Mesenchymal stem cell (in vitro differentiated cells and primary cell): Measurements from ENCODE around the gene UBE2D1.

ENCODE experiments used
- DNase-seq: peaks from one replicate; pipeline ENCODE4 v3.0.0-alpha.2; 2013
- H2AFZ ChIP-seq: one replicate; pipeline ENCODE4 v1.6.1; 2013; ENCODE audit warnings: low read depth, mild to moderate bottlenecking, control low read depth, inconsistent platforms, low read length, moderate library complexity
- H2AK5ac ChIP-seq: 2 replicates; pipeline ENCODE4 v1.6.1; 2013; ENCODE audit warnings: low read length, moderate library complexity, mild to moderate bottlenecking, inconsistent platforms; ENCODE audit not compliant: severe bottlenecking
- H2BK120ac ChIP-seq: one replicate; pipeline ENCODE4 v1.6.1; 2013; ENCODE audit warnings: low read depth, mild to moderate bottlenecking, inconsistent platforms, low read length, moderate library complexity
- H2BK12ac ChIP-seq, 2 experiments: one replicate each; pipeline ENCODE4 v1.6.1; 2013; ENCODE audit warnings: inconsistent platforms in 2 of 2, low read length in 2 of 2, mild to moderate bottlenecking in 2 of 2, moderate library complexity in 2 of 2, control low read depth in 1 of 2
- H2BK15ac ChIP-seq: one replicate; pipeline ENCODE4 v1.6.1; 2013; ENCODE audit warnings: mild to moderate bottlenecking, low read depth, inconsistent platforms; ENCODE audit not compliant: poor library complexity, severe bottlenecking
- H2BK5ac ChIP-seq: 2 replicates; pipeline ENCODE4 v1.6.1; 2013; ENCODE audit warnings: low read depth, mild to moderate bottlenecking, low read length, control low read depth, inconsistent platforms; ENCODE audit not compliant: poor library complexity, severe bottlenecking
- H3K14ac ChIP-seq, 2 experiments: one replicate each; pipeline ENCODE4 v1.6.1; 2013; ENCODE audit warnings: inconsistent platforms in 2 of 2, low read length in 2 of 2, control low read depth in 1 of 2, mild to moderate bottlenecking in 1 of 2, moderate library complexity in 1 of 2
- H3K18ac ChIP-seq, 2 experiments: one replicate each; pipeline ENCODE4 v1.6.1; 2013; ENCODE audit warnings: inconsistent platforms in 2 of 2, low read length in 2 of 2, control low read depth in 1 of 2, low read depth in 1 of 2, mild to moderate bottlenecking in 1 of 2
- H3K23ac ChIP-seq, 2 experiments: one replicate each; pipeline ENCODE4 v1.6.1; 2013; ENCODE audit warnings: inconsistent platforms in 2 of 2, low read length in 2 of 2, mild to moderate bottlenecking in 2 of 2, moderate library complexity in 2 of 2, control low read depth in 1 of 2
- H3K27ac ChIP-seq: 2 replicates; pipeline ENCODE4 v1.5.1; 2013; ENCODE audit warnings: mild to moderate bottlenecking, moderate library complexity, low read length, control low read depth, inconsistent platforms; ENCODE audit not compliant: poor library complexity, severe bottlenecking
- H3K27me3 ChIP-seq, 2 experiments: 2 replicates each; pipeline versions ENCODE4 v1.6.1 to v1.7.0; 2013; ENCODE audit warnings: low read length in 2 of 2, mild to moderate bottlenecking in 2 of 2, moderate library complexity in 2 of 2, control low read depth in 1 of 2, inconsistent platforms in 1 of 2; ENCODE audit not compliant: control insufficient read depth in 1 of 2, insufficient read depth in 1 of 2
- H3K36me3 ChIP-seq, 2 experiments: 2 replicates each; pipeline versions ENCODE4 v1.6.1 to v1.7.0; 2013; ENCODE audit warnings: low read length in 2 of 2, control low read depth in 1 of 2, inconsistent platforms in 1 of 2, low read depth in 1 of 2, mild to moderate bottlenecking in 1 of 2; ENCODE audit not compliant: insufficient read depth in 2 of 2, control insufficient read depth in 1 of 2
- H3K4ac ChIP-seq, 2 experiments: one replicate each; pipeline ENCODE4 v1.6.1; 2013; ENCODE audit warnings: inconsistent platforms in 2 of 2, low read length in 2 of 2, mild to moderate bottlenecking in 2 of 2, moderate library complexity in 2 of 2, control low read depth in 1 of 2, low read depth in 1 of 2
- H3K4me1 ChIP-seq: 2 replicates; pipeline ENCODE4 v1.6.1; 2013; ENCODE audit warnings: low read depth, low read length, control low read depth; ENCODE audit not compliant: control insufficient read depth, insufficient read depth
- H3K4me2 ChIP-seq: 2 replicates; pipeline ENCODE4 v1.6.1; 2013; ENCODE audit warnings: low read length, mild to moderate bottlenecking, inconsistent platforms; ENCODE audit not compliant: poor library complexity, severe bottlenecking
- H3K4me3 ChIP-seq, 2 experiments: 2 replicates each; pipeline versions ENCODE4 v1.5.1 to v1.7.0; 2013; ENCODE audit warnings: low read length in 2 of 2, mild to moderate bottlenecking in 2 of 2, control low read depth in 1 of 2, low read depth in 1 of 2; ENCODE audit not compliant: insufficient read depth in 1 of 2
- H3K79me1 ChIP-seq: replicated peaks from 2 replicates; pipeline ENCODE4 v1.6.1; 2013; ENCODE audit warnings: mild to moderate bottlenecking, control low read depth, low read length, inconsistent platforms; ENCODE audit not compliant: poor library complexity, severe bottlenecking
- H3K9ac ChIP-seq: 2 replicates; pipeline ENCODE4 v1.7.0; 2013; ENCODE audit warnings: mild to moderate bottlenecking, low read length, moderate library complexity
- H3K9me3 ChIP-seq: 2 replicates; pipeline ENCODE4 v1.7.0; 2013; ENCODE audit warnings: mild to moderate bottlenecking, low read length; ENCODE audit not compliant: control insufficient read depth
- H4K8ac ChIP-seq: one replicate; pipeline ENCODE4 v1.6.1; 2013; ENCODE audit warnings: inconsistent platforms, mild to moderate bottlenecking, low read length, moderate library complexity
- H4K91ac ChIP-seq: one replicate; pipeline ENCODE4 v1.6.1; 2013; ENCODE audit warnings: mild to moderate bottlenecking, low read length, inconsistent platforms
- WGBS: methylation state at CpG from one replicate; pipeline ENCODE4 v1.1.7; 2013; ENCODE audit warnings: mixed read lengths; 5-methylcytosine and 5-hydroxymethylcytosine counted together

The UBE2D1 gene

GRCh38 chr10:58394471-58394870 is 59.7 kb downstream of the UBE2D1 start:
- H3K4me1 ChIP-seq, result no peaks in the 10 kb centered on the region

GRCh38 chr10:58396057-58396456 is 61.3 kb downstream of the UBE2D1 start:
- H3K9me3 ChIP-seq, result no peaks in the 10 kb centered on the region
- H4K8ac ChIP-seq, result no peak overlapping the region
- H2BK15ac ChIP-seq, result no peak overlapping the region
- no peak for DNase-seq
- no peak overlapping the region for H3K18ac ChIP-seq
- no peak overlapping the region for H2BK5ac ChIP-seq
- no peak overlapping the region for H3K4me3 ChIP-seq
- no peak overlapping the region for H2BK12ac ChIP-seq
- H3K4ac ChIP-seq, result no peak overlapping the region
- no peak overlapping the region for H3K14ac ChIP-seq
- H3K4me1 ChIP-seq, result no peaks in the 10 kb centered on the region
- no peak overlapping the region for H3K23ac ChIP-seq
- no peak overlapping the region for H2AK5ac ChIP-seq
- H2AFZ ChIP-seq, result no peak overlapping the region
- H3K4me2 ChIP-seq, result no peak overlapping the region
- H3K27me3 ChIP-seq, result no peaks in the 10 kb centered on the region
- no peak overlapping the region for H4K91ac ChIP-seq
- H3K9ac ChIP-seq, result no peak overlapping the region
- peaks cover 9 to 60% of the 10 kb centered on the region in 2 experiments for H3K36me3 ChIP-seq
- no peak overlapping the region for H2BK120ac ChIP-seq
- H3K27ac ChIP-seq, result no peak overlapping the region
- peaks cover 2% of the 10 kb centered on the region for H3K79me1 ChIP-seq

More at GRCh38 chr10:58394471-58394870, 59.7 kb downstream of the UBE2D1 start:
- Histone ChIP-seq H3K9me3 (no peaks in the 10 kb centered on the region), H3K4me2 (no peak overlapping the region), H3K14ac (no peak overlapping the region), H3K4me3 (no peak overlapping the region), H2AFZ (no peak overlapping the region), H2BK12ac (no peak overlapping the region), H2BK15ac (no peak overlapping the region), H2BK120ac (no peak overlapping the region), H2AK5ac (no peak overlapping the region), H3K18ac (no peak overlapping the region), H3K79me1 (peaks cover 2% of the 10 kb centered on the region), H3K23ac (no peak overlapping the region), H3K27ac (no peak overlapping the region), H3K36me3 (peaks cover 9 to 76% of the 10 kb centered on the region in 2 experiments), H4K91ac (no peak overlapping the region), H2BK5ac (no peak overlapping the region), H3K4ac (no peak overlapping the region), H4K8ac (no peak overlapping the region), H3K27me3 (no peaks in the 10 kb centered on the region), H3K9ac (peak overlapping the region; percentile 44)
- no peak for DNase-seq

GRCh38 chr10:58397830-58398229 is 63.0 kb downstream of the UBE2D1 start:
- Histone ChIP-seq H3K4me3 (no peak overlapping the region), H3K9ac (no peak overlapping the region), H3K4ac (no peak overlapping the region), H3K27ac (no peak overlapping the region), H3K27me3 (no peaks in the 10 kb centered on the region), H2BK5ac (no peak overlapping the region), H2AK5ac (no peak overlapping the region), H2BK15ac (no peak overlapping the region), H3K23ac (no peak overlapping the region), H2BK12ac (no peak overlapping the region), H3K14ac (no peak overlapping the region), H3K18ac (no peak overlapping the region), H3K36me3 (peaks cover 5 to 46% of the 10 kb centered on the region in 2 experiments), H3K79me1 (peaks cover 2% of the 10 kb centered on the region), H2AFZ (no peak overlapping the region), H3K4me1 (no peaks in the 10 kb centered on the region), H3K4me2 (no peak overlapping the region), H3K9me3 (no peaks in the 10 kb centered on the region), H4K8ac (no peak overlapping the region), H2BK120ac (no peak overlapping the region), H4K91ac (no peak overlapping the region)
- WGBS, result 94% methylated on average over 3 of the region's 3 CpGs
- no peak for DNase-seq

GRCh38 chr10:58399410-58399809 is 64.6 kb downstream of the UBE2D1 start:
- H2BK12ac ChIP-seq, result no peak overlapping the region
- no peak overlapping the region for H2AFZ ChIP-seq
- no peak overlapping the region for H4K91ac ChIP-seq
- H2BK120ac ChIP-seq, result no peak overlapping the region
- no peak overlapping the region for H2BK15ac ChIP-seq
- peaks cover 2% of the 10 kb centered on the region for H3K79me1 ChIP-seq
- no peak overlapping the region for H3K27ac ChIP-seq
- no peak overlapping the region for H3K4me3 ChIP-seq
- H4K8ac ChIP-seq, result no peak overlapping the region
- WGBS, result 100% methylated on average over 1 of the region's 4 CpGs
- peak overlapping the region; percentile 60 for H3K9ac ChIP-seq
- H3K4ac ChIP-seq, result no peak overlapping the region
- no peaks in the 10 kb centered on the region for H3K4me1 ChIP-seq
- no peak overlapping the region for H2BK5ac ChIP-seq
- no peaks in the 10 kb centered on the region for H3K27me3 ChIP-seq
- H3K14ac ChIP-seq, result no peak overlapping the region
- peaks cover 0 to 35% of the 10 kb centered on the region in 2 experiments for H3K36me3 ChIP-seq
- no peak for DNase-seq
- no peaks in the 10 kb centered on the region for H3K9me3 ChIP-seq
- H3K23ac ChIP-seq, result no peak overlapping the region
- no peak overlapping the region for H2AK5ac ChIP-seq
- H3K4me2 ChIP-seq, result no peak overlapping the region
- no peak overlapping the region for H3K18ac ChIP-seq
